Measurements from ENCODE around the gene FITM1. TPM values are rescaled to one million over a fixed set of nuclear protein-coding genes. Genes with fewer than 3 reads are reported as not detected.

The FITM1 gene
- total RNA-seq, 1 experiment from 2014 or later: 0.47 TPM

GRCh38 chr14:24093901-24094840 is 36.3 kb upstream of the FITM1 start, which contains the start of gene PCK2:
TSS of gene PCK2 (plus strand) at chr14:24094311. CDS start at chr14:24094406, 95 bp downstream.
- POLR2A ChIA-PET: interaction anchor here (0.6 to 6.4 kb wide), 12 partner anchors 8 to 556 kb away, joined by 3 to 90 read pairs (median 4); partner anchors contain the start of genes DCAF11, DHRS4L2, EMC9 and NRL
- peak; percentile 97 for DNase-seq (ENCODE audit: unreplicated experiment)
- TF ChIP-seq CTCF (IDR thresholded peaks at IDR 0.05; ENCODE audit: unreplicated experiment): no peak
- peak within 1 kb of the TSS; percentile 92 for H3K27ac Mint-ChIP-seq (ENCODE audit: low read depth, unreplicated experiment)
- no peaks in the 10 kb centered on the region for H3K9me3 Mint-ChIP-seq (ENCODE audit: unreplicated experiment)
- intact Hi-C loops (cut with micrococcal nuclease): loop anchor here (2.0 to 5.0 kb wide), 4 partner anchors 15 to 527 kb away; partner anchors contain the start of genes AP1G2, IRF9, PSME2 and RNF31
- TSS peak; percentile 71 for BruUV-seq (replicated peaks)
- peak within 1 kb of the TSS; percentile 97 for H3K4me3 Mint-ChIP-seq (ENCODE audit: unreplicated experiment)
- peaks cover 19% of the 10 kb centered on the region for H3K4me1 Mint-ChIP-seq (ENCODE audit: insufficient read depth, unreplicated experiment)
- CTCF ChIA-PET: interaction anchor here (0.6 to 11.2 kb wide), 18 partner anchors 12 to 1152 kb away, joined by 3 to 272 read pairs (median 4); partner anchors contain the start of genes DCAF11, DHRS4, EMC9 and NRL
- H3K27me3 Mint-ChIP-seq (ENCODE audit: insufficient read depth, unreplicated experiment): no peaks in the 10 kb centered on the region
- H3K36me3 Mint-ChIP-seq (ENCODE audit: insufficient read depth, unreplicated experiment): peaks cover 12% of the 10 kb centered on the region

GRCh38 chr14:24094841-24095270 is 35.6 kb upstream of the FITM1 start:
- Mint-ChIP-seq H3K4me3 (ENCODE audit: unreplicated experiment) (peak overlapping the region; percentile 97), H3K36me3 (ENCODE audit: insufficient read depth, unreplicated experiment) (peaks cover 17% of the 10 kb centered on the region), H3K27ac (ENCODE audit: low read depth, unreplicated experiment) (peak overlapping the region; percentile 92), H3K27me3 (ENCODE audit: insufficient read depth, unreplicated experiment) (no peaks in the 10 kb centered on the region), H3K9me3 (ENCODE audit: unreplicated experiment) (no peaks in the 10 kb centered on the region), H3K4me1 (ENCODE audit: insufficient read depth, unreplicated experiment) (peaks cover 19% of the 10 kb centered on the region)
- no peak for DNase-seq (ENCODE audit: unreplicated experiment)
- CTCF ChIA-PET: interaction anchor here (0.6 to 11.2 kb wide), 9 partner anchors 11 to 1153 kb away, joined by 3 to 272 read pairs (median 5); partner anchors contain the start of genes DCAF11, IRF9 and NRL
- intact Hi-C loops (cut with micrococcal nuclease): loop anchor here (2.0 to 5.0 kb wide), 4 partner anchors 14 to 528 kb away; partner anchors contain the start of genes AP1G2, IRF9, PSME2 and RNF31
- TF ChIP-seq CTCF (IDR thresholded peaks at IDR 0.05; ENCODE audit: unreplicated experiment): no peak
- no TSS peak for BruUV-seq (replicated peaks)
- POLR2A ChIA-PET: interaction anchor here (0.7 to 6.4 kb wide), 7 partner anchors 13 to 557 kb away, joined by 3 to 90 read pairs (median 10); partner anchors contain the start of genes DCAF11, EMC9, NRL and RNF31

GRCh38 chr14:24095271-24096068 is 35.0 kb upstream of the FITM1 start:
- no peak for TF ChIP-seq CTCF (IDR thresholded peaks at IDR 0.05; ENCODE audit: unreplicated experiment)
- ChIA-PET POLR2A (interaction anchor here (0.7 to 6.4 kb wide), 7 partner anchors 12 to 557 kb away, joined by 3 to 90 read pairs (median 10); partner anchors contain the start of genes DCAF11, EMC9, NRL and RNF31), CTCF (interaction anchor here (0.8 to 11.2 kb wide), 9 partner anchors 10 to 195 kb away, joined by 3 to 272 read pairs (median 5); partner anchors contain the start of genes DCAF11, IRF9 and NRL)
- DNase-seq (ENCODE audit: unreplicated experiment): peak; percentile 33
- intact Hi-C loops (cut with micrococcal nuclease): loop anchor here (2.0 kb wide), 2 partner anchors 13 to 51 kb away; partner anchors contain the start of genes PSME2 and RNF31
- Mint-ChIP-seq H3K9me3 (ENCODE audit: unreplicated experiment) (no peaks in the 10 kb centered on the region), H3K27me3 (ENCODE audit: insufficient read depth, unreplicated experiment) (no peaks in the 10 kb centered on the region), H3K4me1 (ENCODE audit: insufficient read depth, unreplicated experiment) (peaks cover 19% of the 10 kb centered on the region), H3K36me3 (ENCODE audit: insufficient read depth, unreplicated experiment) (peaks cover 22% of the 10 kb centered on the region), H3K4me3 (ENCODE audit: unreplicated experiment) (peak overlapping the region; percentile 97), H3K27ac (ENCODE audit: low read depth, unreplicated experiment) (peak overlapping the region; percentile 92)
- no TSS peak for BruUV-seq (replicated peaks)

Data from MCF 10A (cell line).